ENCODE data around the gene PRIM2. TPM values are rescaled to one million over a fixed set of nuclear protein-coding genes. Genes with fewer than 3 reads are reported as not detected.
"Not testable (repeated sequence)": the region's sequence is repeated elsewhere in the genome, so short reads cannot be mapped to it uniquely, and the experiment has no call there.

Gene PRIM2
- total RNA-seq, 2 donors from 2014 or later, result 13.5 to 16.6 TPM

- not testable (repeated sequence) for ATAC-seq; H3K27ac Mint-ChIP-seq; H3K4me3 Mint-ChIP-seq; H3K36me3 Mint-ChIP-seq (ENCODE audit: low read depth); H3K9me3 ChIP-seq (ENCODE audit: control insufficient read depth, low read length, poor library complexity, severe bottlenecking); DNase-seq; H3K27me3 Mint-ChIP-seq; H3K4me1 Mint-ChIP-seq
Observed at GRCh38 chr6:57579489-57579888, 262.1 kb downstream of the PRIM2 start.

GRCh38 chr6:57581586-57581985, 264.2 kb downstream of the PRIM2 start:
- not testable (repeated sequence) for ATAC-seq; H3K4me3 Mint-ChIP-seq; H3K4me1 Mint-ChIP-seq; H3K27me3 Mint-ChIP-seq; H3K9me3 ChIP-seq (ENCODE audit: control insufficient read depth, low read length, poor library complexity, severe bottlenecking); H3K36me3 Mint-ChIP-seq (ENCODE audit: low read depth); DNase-seq; H3K27ac Mint-ChIP-seq

GRCh38 chr6:57601105-57601504, 283.7 kb downstream of the PRIM2 start:
- not testable (repeated sequence) for DNase-seq; H3K36me3 Mint-ChIP-seq (ENCODE audit: low read depth); H3K4me3 Mint-ChIP-seq; H3K27ac Mint-ChIP-seq; ATAC-seq; H3K9me3 ChIP-seq (ENCODE audit: control insufficient read depth, low read length, poor library complexity, severe bottlenecking); H3K27me3 Mint-ChIP-seq; H3K4me1 Mint-ChIP-seq

GRCh38 chr6:57605303-57605702, 287.9 kb downstream of the PRIM2 start:
- not testable (repeated sequence) for H3K4me3 Mint-ChIP-seq; H3K27ac Mint-ChIP-seq; H3K27me3 Mint-ChIP-seq; H3K9me3 ChIP-seq (ENCODE audit: control insufficient read depth, low read length, poor library complexity, severe bottlenecking); ATAC-seq; H3K4me1 Mint-ChIP-seq; DNase-seq
- peaks cover 14% of the 10 kb centered on the region for H3K36me3 Mint-ChIP-seq (ENCODE audit: low read depth)

- not testable (repeated sequence) for H3K4me3 Mint-ChIP-seq; H3K4me1 Mint-ChIP-seq; ATAC-seq; H3K27me3 Mint-ChIP-seq; H3K27ac Mint-ChIP-seq; DNase-seq; H3K9me3 ChIP-seq (ENCODE audit: control insufficient read depth, low read length, poor library complexity, severe bottlenecking)
- peaks cover 14% of the 10 kb centered on the region for H3K36me3 Mint-ChIP-seq (ENCODE audit: low read depth)
Observed at GRCh38 chr6:57606331-57606730, 288.9 kb downstream of the PRIM2 start.

- H3K9me3 ChIP-seq (ENCODE audit: control insufficient read depth, low read length, poor library complexity, severe bottlenecking); H3K27me3 Mint-ChIP-seq; H3K27ac Mint-ChIP-seq: not testable (repeated sequence)
Observed at GRCh38 chr6:57610612-57611011, 293.2 kb downstream of the PRIM2 start.

GRCh38 chr6:57618959-57619358, 301.5 kb downstream of the PRIM2 start:
- H3K27ac Mint-ChIP-seq; H3K36me3 Mint-ChIP-seq (ENCODE audit: low read depth); H3K27me3 Mint-ChIP-seq: not testable (repeated sequence)

More at GRCh38 chr6:57610612-57611011, 293.2 kb downstream of the PRIM2 start:
- not testable (repeated sequence) for H3K4me3 Mint-ChIP-seq; H3K36me3 Mint-ChIP-seq (ENCODE audit: low read depth); ATAC-seq; H3K4me1 Mint-ChIP-seq; DNase-seq

GRCh38 chr6:57631773-57632172, 314.3 kb downstream of the PRIM2 start:
- H3K4me3 Mint-ChIP-seq; H3K9me3 ChIP-seq (ENCODE audit: control insufficient read depth, low read length, poor library complexity, severe bottlenecking); H3K27ac Mint-ChIP-seq; H3K36me3 Mint-ChIP-seq (ENCODE audit: low read depth); H3K27me3 Mint-ChIP-seq; H3K4me1 Mint-ChIP-seq; DNase-seq; ATAC-seq: not testable (repeated sequence)

More at GRCh38 chr6:57618959-57619358, 301.5 kb downstream of the PRIM2 start:
- ATAC-seq; H3K4me3 Mint-ChIP-seq; H3K9me3 ChIP-seq (ENCODE audit: control insufficient read depth, low read length, poor library complexity, severe bottlenecking); DNase-seq; H3K4me1 Mint-ChIP-seq: not testable (repeated sequence)

- ATAC-seq; H3K4me3 Mint-ChIP-seq; H3K9me3 ChIP-seq (ENCODE audit: control insufficient read depth, low read length, poor library complexity, severe bottlenecking); H3K27ac Mint-ChIP-seq; H3K4me1 Mint-ChIP-seq; H3K36me3 Mint-ChIP-seq (ENCODE audit: low read depth); DNase-seq; H3K27me3 Mint-ChIP-seq: not testable (repeated sequence)
Observed at GRCh38 chr6:57658526-57658925, 341.1 kb downstream of the PRIM2 start.

- H3K4me1 Mint-ChIP-seq; H3K36me3 Mint-ChIP-seq (ENCODE audit: low read depth); H3K4me3 Mint-ChIP-seq; H3K27ac Mint-ChIP-seq; H3K27me3 Mint-ChIP-seq; DNase-seq; ATAC-seq; H3K9me3 ChIP-seq (ENCODE audit: control insufficient read depth, low read length, poor library complexity, severe bottlenecking): not testable (repeated sequence)
Observed at GRCh38 chr6:57659794-57660193, 342.4 kb downstream of the PRIM2 start.

GRCh38 chr6:57660940-57661339, 343.5 kb downstream of the PRIM2 start:
- H3K36me3 Mint-ChIP-seq (ENCODE audit: low read depth); H3K27me3 Mint-ChIP-seq; H3K27ac Mint-ChIP-seq; H3K4me1 Mint-ChIP-seq; H3K9me3 ChIP-seq (ENCODE audit: control insufficient read depth, low read length, poor library complexity, severe bottlenecking); ATAC-seq; DNase-seq; H3K4me3 Mint-ChIP-seq: not testable (repeated sequence)

GRCh38 chr6:57668108-57668507, 350.7 kb downstream of the PRIM2 start:
- not testable (repeated sequence) for H3K36me3 Mint-ChIP-seq (ENCODE audit: low read depth); H3K9me3 ChIP-seq (ENCODE audit: control insufficient read depth, low read length, poor library complexity, severe bottlenecking)

GRCh38 chr6:57671237-57671636, 353.8 kb downstream of the PRIM2 start:
- H3K9me3 ChIP-seq (ENCODE audit: control insufficient read depth, low read length, poor library complexity, severe bottlenecking); H3K27ac Mint-ChIP-seq; H3K4me1 Mint-ChIP-seq; H3K36me3 Mint-ChIP-seq (ENCODE audit: low read depth); DNase-seq; H3K4me3 Mint-ChIP-seq; ATAC-seq: not testable (repeated sequence)
- peaks cover 16% of the 10 kb centered on the region for H3K27me3 Mint-ChIP-seq

More at GRCh38 chr6:57668108-57668507, 350.7 kb downstream of the PRIM2 start:
- ATAC-seq, H3K27me3 Mint-ChIP-seq, DNase-seq, H3K4me1 Mint-ChIP-seq, H3K4me3 Mint-ChIP-seq, H3K27ac Mint-ChIP-seq: not testable (repeated sequence)

GRCh38 chr6:57671937-57672627, 354.7 kb downstream of the PRIM2 start:
- H3K27me3 Mint-ChIP-seq, result peaks cover 19% of the 10 kb centered on the region
- not testable (repeated sequence) for DNase-seq; H3K9me3 ChIP-seq (ENCODE audit: control insufficient read depth, low read length, poor library complexity, severe bottlenecking); H3K4me1 Mint-ChIP-seq; H3K36me3 Mint-ChIP-seq (ENCODE audit: low read depth); ATAC-seq; H3K4me3 Mint-ChIP-seq; H3K27ac Mint-ChIP-seq

Data from T-helper 17 cell (primary cell).